Fibroblast of skin of abdomen (primary cell): ENCODE data around the gene TMEM114.

Experiments
- DNase-seq: peaks from one replicate; pipeline ENCODE4 v3.0.0-alpha.2; 2013

The TMEM114 gene

GRCh38 chr16:8548166-8548565 lies 42.1 kb downstream of the TMEM114 start:
- no peak for DNase-seq

- DNase-seq, result no peak
These were observed 42.5 kb downstream of the TMEM114 start for GRCh38 chr16:8547762-8548161.

DNA sequence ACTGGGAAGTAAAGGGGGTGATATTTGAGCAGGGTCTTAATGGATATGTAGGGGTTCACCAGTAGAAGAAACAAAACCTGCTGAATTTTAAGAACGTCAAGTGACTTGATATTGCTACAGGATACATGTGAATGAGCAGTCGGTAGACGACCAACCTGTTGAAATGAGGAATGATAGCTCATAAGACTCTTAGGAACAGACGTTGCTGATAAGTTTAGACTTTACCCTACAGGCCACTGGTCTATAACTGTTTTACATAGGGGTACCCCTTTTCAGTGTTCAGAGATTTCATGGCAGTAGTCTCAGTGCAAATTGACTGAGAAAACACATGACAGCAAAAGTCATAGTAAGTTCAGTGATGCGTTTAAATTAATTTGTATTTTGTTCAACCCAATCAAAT lies 45.9 kb downstream of the TMEM114 start:
- no peak for DNase-seq

DNA sequence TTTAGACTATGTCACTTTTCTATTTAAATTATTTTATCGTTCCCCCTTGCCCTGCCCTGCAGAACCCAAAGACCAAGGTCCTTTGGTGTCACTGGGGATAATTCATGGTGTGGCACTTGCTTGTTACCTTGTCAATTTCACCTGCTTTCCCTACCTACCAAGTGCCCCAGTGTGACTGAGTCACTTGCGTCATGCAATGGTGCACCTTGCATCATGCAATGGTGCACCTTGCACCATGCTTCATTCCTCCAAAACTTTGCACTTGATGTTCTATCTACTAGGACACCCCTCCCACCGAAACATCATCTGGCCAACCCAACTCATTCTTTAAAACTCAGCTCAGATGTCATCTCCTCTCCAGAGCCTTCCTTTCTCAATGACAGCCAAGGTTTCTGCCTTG lies 47.1 kb downstream of the TMEM114 start:
- no peak for DNase-seq

DNA sequence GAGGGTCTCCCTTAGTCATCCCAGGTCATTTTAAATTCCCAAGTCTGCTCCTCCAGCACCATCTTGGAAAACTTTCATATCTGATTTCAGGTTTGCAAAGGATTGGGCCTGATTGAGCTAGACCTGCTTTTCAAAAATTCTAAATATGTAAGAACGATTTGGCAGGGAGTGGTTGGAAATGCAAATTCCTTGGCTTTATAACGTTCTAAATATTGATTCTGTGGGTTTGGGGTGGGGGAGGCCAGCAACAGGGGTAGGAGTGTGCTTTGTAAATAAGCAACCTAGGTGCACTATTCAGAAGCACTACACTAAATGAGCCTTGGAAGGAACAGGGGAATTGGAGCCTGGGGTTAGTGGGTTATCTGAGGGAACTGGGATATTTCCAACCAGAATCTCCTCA lies 47.9 kb downstream of the TMEM114 start:
- no peak for DNase-seq

DNA sequence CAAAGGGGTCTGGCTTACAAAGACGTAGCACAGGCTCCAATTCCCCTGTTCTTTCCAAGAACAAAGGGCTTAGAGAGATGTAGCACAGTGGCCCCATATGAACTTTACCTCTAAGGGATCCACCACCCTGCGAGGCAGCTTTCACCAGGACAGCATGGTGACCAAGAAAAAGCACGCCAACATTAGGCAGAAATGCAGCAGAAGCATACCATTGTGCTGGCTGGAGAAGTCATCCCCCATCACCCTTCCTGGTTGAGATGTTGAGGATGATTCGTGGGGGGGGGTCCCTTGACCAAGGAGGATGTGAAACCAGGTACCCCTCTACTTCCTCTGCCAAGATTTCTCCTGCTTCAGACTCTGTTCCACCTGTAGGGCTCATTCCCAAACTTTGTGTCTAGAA lies 48.4 kb downstream of the TMEM114 start:
- no peak for DNase-seq

DNA sequence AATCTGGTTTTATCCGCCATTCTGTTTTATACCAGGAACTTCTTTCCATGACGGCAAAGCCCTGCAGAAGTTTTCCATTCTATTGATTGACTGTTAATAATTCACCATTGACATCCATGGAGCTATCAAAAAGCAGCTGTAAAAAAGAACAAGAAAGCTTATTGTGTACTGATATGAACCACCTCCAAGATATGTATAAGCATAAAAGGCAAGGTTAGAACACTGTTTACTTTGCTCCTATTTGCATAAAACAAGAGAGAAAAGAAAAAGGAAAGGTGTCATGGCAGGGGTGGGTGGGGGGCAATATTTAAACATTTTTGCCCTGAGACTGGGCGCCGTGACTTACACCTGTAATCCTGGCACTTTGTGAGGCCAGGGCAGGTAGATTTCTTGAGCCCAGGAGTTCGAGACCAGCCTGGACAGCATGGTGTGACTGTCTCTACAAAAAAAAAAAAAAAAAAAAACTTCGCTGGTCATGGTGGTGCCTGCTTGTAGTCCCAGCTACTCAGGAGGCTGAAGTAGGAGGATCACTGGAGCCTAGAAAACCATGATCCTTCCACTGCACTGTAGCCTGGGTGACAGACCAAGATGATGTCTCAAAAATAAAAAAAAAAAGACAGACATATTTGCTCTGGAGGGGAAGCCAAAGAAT lies 52.5 kb downstream of the TMEM114 start:
- DNase-seq, result no peak

- no peak for DNase-seq
These were observed 56.8 kb downstream of the TMEM114 start for GRCh38 chr16:8533509-8533908.

GRCh38 chr16:8530752-8531384 lies 59.4 kb downstream of the TMEM114 start:
- no peak for DNase-seq

DNA sequence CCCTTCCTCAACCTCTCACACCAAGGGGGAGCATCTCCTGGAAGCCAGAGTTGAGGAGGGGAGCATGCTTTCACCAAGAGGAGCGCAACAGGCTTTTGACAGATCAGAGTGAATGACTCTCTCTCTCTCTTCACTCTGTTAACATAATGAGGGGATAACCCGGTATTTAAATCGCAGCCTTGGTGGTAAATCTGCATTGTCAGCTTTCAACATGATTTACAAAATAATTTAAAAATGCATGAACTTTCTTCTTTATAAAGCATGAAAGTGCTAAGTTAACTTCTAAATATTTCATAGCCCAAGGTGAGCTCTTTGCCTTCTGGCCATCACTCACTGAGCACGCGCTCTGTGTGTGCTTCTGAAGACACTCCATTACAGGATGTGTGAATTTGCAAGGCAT lies 61.8 kb downstream of the TMEM114 start:
- DNase-seq, result no peak

DNA sequence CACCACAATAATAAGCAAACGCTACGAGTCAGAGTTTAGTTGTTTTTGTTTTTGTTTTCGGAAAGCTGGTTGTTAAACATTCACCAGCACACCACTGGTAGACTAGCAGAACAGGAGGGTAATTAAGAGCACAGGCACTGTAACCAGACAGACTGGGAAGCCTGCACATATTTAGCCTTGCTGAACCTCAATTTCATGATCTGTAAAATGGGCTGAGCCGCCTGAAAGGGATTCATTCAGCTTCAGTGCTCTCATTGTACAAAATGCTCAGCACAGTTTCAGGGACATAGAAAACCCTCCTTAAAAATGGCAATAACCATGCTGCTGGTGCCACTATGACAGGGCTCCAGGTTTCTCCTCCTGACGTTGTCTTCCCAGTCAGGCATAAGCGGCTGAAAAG lies 66.4 kb downstream of the TMEM114 start:
- DNase-seq, result no peak

- no peak for DNase-seq
These were observed 67.6 kb downstream of the TMEM114 start for GRCh38 chr16:8522757-8523156.

DNA sequence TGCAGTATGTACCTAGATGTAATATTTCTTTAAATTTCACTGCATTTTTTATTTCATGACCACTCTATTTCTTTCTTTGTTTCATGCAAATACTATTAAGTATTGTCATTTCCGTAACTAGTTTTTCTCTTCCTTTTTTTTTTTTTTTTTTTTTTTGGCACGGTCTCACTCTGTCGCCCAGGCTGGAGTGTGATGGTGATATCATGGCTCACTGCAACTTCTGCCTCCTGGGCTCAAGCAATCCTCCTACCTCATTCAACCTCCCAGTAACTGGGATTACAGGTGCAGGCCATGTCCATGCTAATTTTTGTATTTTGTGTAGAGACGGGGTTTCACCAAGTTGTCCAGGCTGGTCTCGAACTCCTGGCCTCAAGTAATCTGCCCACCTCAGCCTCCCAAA lies 70.7 kb downstream of the TMEM114 start:
- DNase-seq, result no peak
